Urinary bladder (tissue), 2 donors: ENCODE results near the gene TEAD2. TPM values are rescaled to one million over a fixed set of nuclear protein-coding genes. Genes with fewer than 3 reads are reported as not detected.

Experiments used
- polyA plus RNA-seq: library from polyadenylated mRNA; stranded (reverse); fragments of 200-250 nt; gene quantifications from one replicate; pipeline ENCODE4 v1.2.3, GENCODE V29; 2013
- small RNA-seq: library from RNA; depleted of rRNA; stranded (forward); fragments of <200 nt; gene quantifications from one replicate; pipeline ENCODE3, GENCODE V24; 2014
- total RNA-seq: library from RNA; depleted of rRNA; stranded (reverse); fragments of >200 nt; gene quantifications from one replicate; pipeline ENCODE4 v1.2.3, GENCODE V29; 2014
- donor health status: healthy.

Gene TEAD2
- total and polyA plus RNA-seq, 2 donors, result 21.1 to 54.8 TPM

Small RNA genes lying within 50 kb of the gene (small RNA-seq; reads per million reads assigned to genes)
- not detected for gene MIR4324

Other genes starting within 250 kb of the TEAD2 start
- gene LIN7B, start 248.0 kb downstream of the TEAD2 start, total RNA-seq, result 4.7 TPM
- 18.5 TPM for gene LIN7B, start 248.0 kb downstream of the TEAD2 start, polyA plus RNA-seq
- gene C19orf73, start 243.3 kb downstream of the TEAD2 start, total RNA-seq, result not detected
- 1.6 TPM for gene C19orf73, start 243.3 kb downstream of the TEAD2 start, polyA plus RNA-seq
- gene PPFIA3, start 242.9 kb downstream of the TEAD2 start, total RNA-seq, result 5.2 TPM
- 12.2 TPM for gene PPFIA3, start 242.9 kb downstream of the TEAD2 start, polyA plus RNA-seq
- gene HRC, start 207.0 kb downstream of the TEAD2 start, total RNA-seq, result 5.2 TPM
- gene HRC, start 207.0 kb downstream of the TEAD2 start, polyA plus RNA-seq, result 3.8 TPM
- gene TRPM4, start 204.6 kb downstream of the TEAD2 start, total RNA-seq, result 18.0 TPM
- 18.8 TPM for gene TRPM4, start 204.6 kb downstream of the TEAD2 start, polyA plus RNA-seq
- gene SLC6A16, start 37.2 kb downstream of the TEAD2 start, total RNA-seq, result 0.26 TPM
- gene SLC6A16, start 37.2 kb downstream of the TEAD2 start, polyA plus RNA-seq, result 2.0 TPM
- 6.5 TPM for gene CD37, start 27.0 kb downstream of the TEAD2 start, total RNA-seq
- gene CD37, start 27.0 kb downstream of the TEAD2 start, polyA plus RNA-seq, result 12.4 TPM
- gene DKKL1, start 1.5 kb upstream of the TEAD2 start, total RNA-seq, result not detected
- gene DKKL1, start 1.5 kb upstream of the TEAD2 start, polyA plus RNA-seq, result 0.46 TPM
- not detected for gene KASH5, start 25.8 kb upstream of the TEAD2 start, total RNA-seq
- gene KASH5, start 25.8 kb upstream of the TEAD2 start, polyA plus RNA-seq, result not detected
- not detected for gene PTH2, start 61.0 kb upstream of the TEAD2 start, total RNA-seq
- not detected for gene PTH2, start 61.0 kb upstream of the TEAD2 start, polyA plus RNA-seq
- not detected for gene GFY, start 63.0 kb upstream of the TEAD2 start, total RNA-seq
- gene GFY, start 63.0 kb upstream of the TEAD2 start, polyA plus RNA-seq, result not detected
- 0.85 TPM for gene SLC17A7, start 79.1 kb upstream of the TEAD2 start, total RNA-seq
- gene SLC17A7, start 79.1 kb upstream of the TEAD2 start, polyA plus RNA-seq, result 2.1 TPM
- gene PIH1D1, start 89.4 kb upstream of the TEAD2 start, total RNA-seq, result 49.6 TPM
- gene PIH1D1, start 89.4 kb upstream of the TEAD2 start, polyA plus RNA-seq, result 69.6 TPM
- 14.2 TPM for gene ALDH16A1, start 90.8 kb upstream of the TEAD2 start, total RNA-seq
- gene ALDH16A1, start 90.8 kb upstream of the TEAD2 start, polyA plus RNA-seq, result 34.7 TPM
- gene FLT3LG, start 111.8 kb upstream of the TEAD2 start, total RNA-seq, result 3.4 TPM
- 18.8 TPM for gene FLT3LG, start 111.8 kb upstream of the TEAD2 start, polyA plus RNA-seq
- gene RPL13A, start 125.2 kb upstream of the TEAD2 start, total RNA-seq, result 2,198 TPM
- gene RPL13A, start 125.2 kb upstream of the TEAD2 start, polyA plus RNA-seq, result 3,726 TPM
- gene RPS11, start 134.0 kb upstream of the TEAD2 start, total RNA-seq, result 1,853 TPM
- gene RPS11, start 134.0 kb upstream of the TEAD2 start, polyA plus RNA-seq, result 3,946 TPM
- 118 TPM for gene FCGRT, start 150.2 kb upstream of the TEAD2 start, total RNA-seq
- gene FCGRT, start 150.2 kb upstream of the TEAD2 start, polyA plus RNA-seq, result 200 TPM
- 50.2 TPM for gene RCN3, start 165.6 kb upstream of the TEAD2 start, total RNA-seq
- 31.2 TPM for gene RCN3, start 165.6 kb upstream of the TEAD2 start, polyA plus RNA-seq
- 33.0 TPM for gene NOSIP, start 218.1 kb upstream of the TEAD2 start, total RNA-seq
- gene NOSIP, start 218.1 kb upstream of the TEAD2 start, polyA plus RNA-seq, result 67.2 TPM
- gene PRRG2, start 218.9 kb upstream of the TEAD2 start, total RNA-seq, result 1.6 TPM
- 3.6 TPM for gene PRRG2, start 218.9 kb upstream of the TEAD2 start, polyA plus RNA-seq
- 4.2 TPM for gene PRR12, start 228.8 kb upstream of the TEAD2 start, total RNA-seq
- gene PRR12, start 228.8 kb upstream of the TEAD2 start, polyA plus RNA-seq, result 20.3 TPM